Retinal pigment epithelial cell (primary cell): ENCODE measurements around the gene PIP4K2A.

Source experiments
- DNase-seq: peaks from one replicate; pipeline ENCODE4 v3.0.0-alpha.2; 2010; ENCODE audit warnings: low read depth
- H3K4me3 ChIP-seq: 2 replicates; pipeline ENCODE4 v1.5.1; 2011; ENCODE audit warnings: mild to moderate bottlenecking, low read length, control low read depth, moderate library complexity
- CTCF ChIP-seq: conservative IDR thresholded peaks from 2 replicates; pipeline ENCODE4 v1.5.1; 2011; ENCODE audit warnings: low read depth, low read length, control low read depth, inconsistent platforms

Gene PIP4K2A

DNA sequence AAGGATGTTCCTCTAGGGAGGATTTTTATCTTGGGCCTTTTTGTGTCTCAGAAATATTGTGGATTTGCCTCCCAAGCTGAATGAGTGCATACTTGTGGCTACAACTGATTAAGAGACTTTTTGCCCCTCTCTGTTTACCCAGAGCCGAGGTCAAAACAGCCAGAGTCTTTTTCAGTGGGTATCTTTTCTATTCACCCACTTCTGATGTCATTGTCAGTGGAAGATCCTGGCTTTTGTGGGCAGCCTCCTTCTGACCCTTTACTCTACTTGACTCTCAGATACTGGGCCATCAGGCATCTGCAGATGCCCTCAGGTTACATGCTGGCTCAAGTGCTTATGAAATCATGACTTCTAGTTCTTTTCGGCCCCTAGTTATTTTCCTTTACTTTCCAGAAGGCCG, 19.6 kb upstream of the PIP4K2A start:
- no peak overlapping the region for H3K4me3 ChIP-seq
- DNase-seq, result no peak
- no peak for TF ChIP-seq CTCF

DNA sequence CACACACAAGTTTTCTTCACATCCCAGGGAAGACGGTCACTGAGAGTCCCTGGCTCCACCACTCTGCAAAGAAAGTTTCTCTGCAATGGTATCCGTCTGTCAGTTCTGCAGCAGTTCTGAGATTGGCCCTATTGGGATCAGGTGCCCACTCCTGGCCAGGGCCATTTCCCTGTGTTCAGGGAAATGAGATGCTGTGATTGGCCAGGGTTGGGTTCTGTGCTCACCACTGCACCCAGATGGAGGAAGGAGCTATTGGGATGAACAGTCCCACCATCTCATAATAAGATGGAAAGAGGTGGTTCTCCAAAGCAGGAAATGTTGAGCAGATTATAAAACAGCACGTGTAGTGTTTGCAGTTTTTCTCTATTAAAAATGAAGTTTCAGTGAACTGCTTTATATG, 13.3 kb upstream of the PIP4K2A start:
- DNase-seq, result no peak
- no peak for TF ChIP-seq CTCF
- no peak overlapping the region for H3K4me3 ChIP-seq

DNA sequence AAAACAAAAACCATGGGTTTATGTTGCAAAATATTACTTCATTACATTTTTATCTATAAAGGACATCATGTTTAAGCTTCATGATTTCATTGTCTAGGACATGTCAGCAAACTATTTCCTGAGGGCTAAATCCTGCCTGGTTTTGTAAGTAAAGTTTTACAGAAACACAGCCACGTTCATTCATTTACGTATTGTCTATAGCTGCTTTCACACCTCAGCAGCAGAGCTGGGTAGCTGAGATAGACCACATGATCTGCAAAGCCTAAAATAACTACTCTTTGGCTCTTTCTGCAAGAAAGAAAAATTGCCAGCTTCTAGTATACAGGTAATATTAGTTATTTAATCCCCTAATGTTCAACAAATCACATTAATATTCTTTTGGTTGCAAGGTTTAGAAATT, 12.7 kb upstream of the PIP4K2A start:
- TF ChIP-seq CTCF, result no peak

GRCh38 chr10:22724773-22725172, 10.4 kb upstream of the PIP4K2A start:
- H3K4me3 ChIP-seq, result no peak overlapping the region
- no peak for TF ChIP-seq CTCF
- no peak for DNase-seq

More for the DNA sequence above, 12.7 kb upstream of the PIP4K2A start:
- DNase-seq, result no peak
- no peak overlapping the region for H3K4me3 ChIP-seq

GRCh38 chr10:22723783-22724182, 9.4 kb upstream of the PIP4K2A start:
- TF ChIP-seq CTCF, result no peak
- no peak overlapping the region for H3K4me3 ChIP-seq
- DNase-seq, result no peak

GRCh38 chr10:22723343-22723779, 9.0 kb upstream of the PIP4K2A start:
- H3K4me3 ChIP-seq, result no peak overlapping the region
- TF ChIP-seq CTCF, result no peak
- no peak for DNase-seq

- H3K4me3 ChIP-seq, result no peak overlapping the region
- no peak for TF ChIP-seq CTCF
These were observed 8.3 kb upstream of the PIP4K2A start for GRCh38 chr10:22722626-22723169.

More at GRCh38 chr10:22722626-22723169, 8.3 kb upstream of the PIP4K2A start:
- DNase-seq, result no peak
